ENCODE results near the gene P3H1. TPM values are rescaled to one million over a fixed set of nuclear protein-coding genes. Genes with fewer than 3 reads are reported as not detected.

Gene P3H1
- total RNA-seq, 4 donors from 2014 or later: 5.5 to 12.4 (median 7.2) TPM

- Histone ChIP-seq H3K27me3 (no peaks in the 10 kb centered on the region), H3K9me3 (no peaks in the 10 kb centered on the region), H3K36me3 (peaks cover 0 to 52% (median 8%) of the 10 kb centered on the region in 3 donors), H3K4me3 (no peak overlapping the region), H3K4me1 (peaks cover 0 to 41% (median 6%) of the 10 kb centered on the region in 3 donors), H3K27ac (no peak overlapping the region)
- WGBS, 2 donors: 80 to 82% methylated on average over 3 to 4 of the region's 12 CpGs
- intact Hi-C loops (cut with DNase I): loop anchor here (5.0 kb wide), 1 partner anchor 164 kb away; no protein-coding TSS in a partner anchor
- no peak for DNase-seq
- no peak for TF ChIP-seq POLR2A (IDR thresholded peaks at IDR 0.05)
- no peak for TF ChIP-seq CTCF (IDR thresholded peaks at IDR 0.05)
These were observed 20.3 kb downstream of the P3H1 start for GRCh38 chr1:42746436-42747105.

GRCh38 chr1:42745851-42746250 lies 21.0 kb downstream of the P3H1 start:
- Histone ChIP-seq H3K9me3 (no peaks in the 10 kb centered on the region), H3K27ac (peak overlapping the region in 1 of 4 donors; percentile 44), H3K4me3 (no peak overlapping the region), H3K27me3 (no peaks in the 10 kb centered on the region), H3K36me3 (peaks cover 0 to 51% (median 8%) of the 10 kb centered on the region in 3 donors), H3K4me1 (peaks cover 0 to 48% (median 6%) of the 10 kb centered on the region in 3 donors)
- TF ChIP-seq CTCF (IDR thresholded peaks at IDR 0.05) (no peak), POLR2A (IDR thresholded peaks at IDR 0.05) (no peak)
- intact Hi-C loops (cut with DNase I): loop anchor here (5.0 kb wide), 1 partner anchor 164 kb away; no protein-coding TSS in a partner anchor
- DNase-seq: no peak
- 31 to 63% methylated on average over 8 of the region's 8 CpGs for WGBS, 2 donors

GRCh38 chr1:42744148-42744413 lies 22.7 kb downstream of the P3H1 start:
- TF ChIP-seq POLR2A (IDR thresholded peaks at IDR 0.05): no peak
- no peak for TF ChIP-seq CTCF (IDR thresholded peaks at IDR 0.05)
- Histone ChIP-seq H3K27me3 (no peaks in the 10 kb centered on the region), H3K4me3 (no peak overlapping the region), H3K27ac (no peak overlapping the region), H3K4me1 (peaks cover 0 to 60% (median 12%) of the 10 kb centered on the region in 3 donors), H3K36me3 (peaks cover 0 to 33% (median 4%) of the 10 kb centered on the region in 3 donors), H3K9me3 (no peaks in the 10 kb centered on the region)
- 93 to 95% methylated on average over 9 of the region's 9 CpGs for WGBS, 2 donors
- DNase-seq: no peak
- intact Hi-C loops (cut with DNase I): no loop called here

GRCh38 chr1:42743317-42744147 lies 23.3 kb downstream of the P3H1 start:
- intact Hi-C loops (cut with DNase I): no loop called here
- DNase-seq: no peak

More at GRCh38 chr1:42743317-42744147, 23.3 kb downstream of the P3H1 start:
- no peak for TF ChIP-seq CTCF (IDR thresholded peaks at IDR 0.05)
- TF ChIP-seq POLR2A (IDR thresholded peaks at IDR 0.05): no peak
- no peaks in the 10 kb centered on the region for H3K27me3 ChIP-seq
- H3K4me3 ChIP-seq: no peak overlapping the region
- H3K9me3 ChIP-seq: no peaks in the 10 kb centered on the region
- peaks cover 0 to 28% (median 4%) of the 10 kb centered on the region in 3 donors for H3K36me3 ChIP-seq
- 58 to 63% methylated on average over 20 to 21 of the region's 21 CpGs for WGBS, 2 donors
- H3K4me1 ChIP-seq: peaks cover 0 to 60% (median 12%) of the 10 kb centered on the region in 3 donors
- H3K27ac ChIP-seq: peak overlapping the region in 1 of 4 donors; percentile 55

Data from esophagus squamous epithelium (tissue), 5 donors.